HepG2 (cell line): ENCODE results near the gene IL18R1. TPM values are rescaled to one million over a fixed set of nuclear protein-coding genes. Genes with fewer than 3 reads are reported as not detected.

Source experiments
- ATAC-seq: fragments of 200-7000 bp; cut with Tn5 transposase; 3 replicates; pipeline ENCODE4 v1.9.1; 2020; ENCODE audit warnings: mild to moderate bottlenecking, moderate library complexity
- BruUV-seq: library from RNA; stranded (reverse); fragments of 400-500 nt; replicated peaks from 2 replicates; lab custom pipeline; 2021; lab: Mats Ljungman, UMichigan
- CTCF ChIA-PET: fragments of 300-600 bp; formaldehyde crosslinking; extraction: SDS; loops from one replicate; lab custom pipeline; 2021; ENCODE audit warnings: low total read pairs, inconsistent platforms, low intra/inter-chr PET ratio; lab: Yijun Ruan, JAX
- POLR2A ChIA-PET: fragments of 350-600 bp; sonication (Branson Sonifier 250); formaldehyde crosslinking; loops from one replicate; lab custom pipeline; 2020; ENCODE audit warnings: antibody characterized with exemption, inconsistent platforms; lab: Yijun Ruan, JAX
- DNase-seq: peaks from one replicate; pipeline ENCODE4 v3.0.0-alpha.2; 2015; ENCODE audit warnings: low spot score
- FAIRE-seq: peaks from 3 replicates; lab custom pipeline; 2011; peaks lifted over from hg19 to GRCh38; lab: Jason Lieb, UNC
- H2AFZ ChIP-seq: one replicate; pipeline ENCODE4 v1.6.1; 2011; ENCODE audit warnings: low read length, inconsistent platforms
- H3K27ac ChIP-seq: fragments of 300-600 bp; 3 replicates; pipeline ENCODE4 v1.8.0; 2011; ENCODE audit warnings: mixed run types, mild to moderate bottlenecking, mixed read lengths, low read length, inconsistent platforms; ENCODE audit not compliant: insufficient read depth; ENCODE audit errors: extremely low read length
- H3K27me3 ChIP-seq, 2 experiments: fragments of 200-600 bp in 1 of 2; 2 replicates in 1 of 2; 3 replicates in 1 of 2; pipeline versions ENCODE4 v1.6.0 to v1.8.0; 2011; ENCODE audit warnings: low read length in 2 of 2, mild to moderate bottlenecking in 2 of 2, moderate library complexity in 2 of 2, inconsistent platforms in 1 of 2; ENCODE audit not compliant: insufficient read depth in 2 of 2, control insufficient read depth in 1 of 2
- H3K36me3 ChIP-seq, 2 experiments: fragments of 200-600 bp in 1 of 2; replicated peaks in 1 of 2; 2 replicates in 1 of 2; 3 replicates in 1 of 2; pipeline versions ENCODE4 v1.5.1 to v1.8.0; 2011; ENCODE audit warnings: low read length in 2 of 2, inconsistent platforms in 1 of 2; ENCODE audit not compliant: insufficient read depth in 2 of 2, control insufficient read depth in 1 of 2
- H3K4me1 ChIP-seq: 2 replicates; pipeline ENCODE4 v1.5.1; 2012; ENCODE audit warnings: low read length, inconsistent platforms; ENCODE audit not compliant: insufficient read depth
- H3K4me2 ChIP-seq: 2 replicates; pipeline ENCODE4 v1.6.0; 2011; ENCODE audit warnings: low read depth, low read length, inconsistent platforms
- H3K4me3 ChIP-seq, 3 experiments: fragments of 200-600 bp in 1 of 3; sonication (generic), shearing (Covaris generic) in 1 of 3; replicated peaks in 1 of 3; 2 replicates each; pipeline ENCODE4 v1.5.1; 2011 to 2016; ENCODE audit warnings: low read length in 3 of 3, inconsistent platforms in 2 of 3, low read depth in 2 of 3, mild to moderate bottlenecking in 2 of 3, control low read depth in 1 of 3, mixed read lengths in 1 of 3; ENCODE audit not compliant: insufficient read depth in 1 of 3
- H3K79me2 ChIP-seq: one replicate; pipeline ENCODE4 v1.6.1; 2011; ENCODE audit warnings: low read length, inconsistent platforms; ENCODE audit not compliant: insufficient read depth
- H3K9ac ChIP-seq: 2 replicates; pipeline ENCODE4 v1.6.0; 2011; ENCODE audit warnings: mild to moderate bottlenecking, low read depth, low read length, inconsistent platforms; ENCODE audit not compliant: insufficient read depth
- H3K9me3 ChIP-seq: 2 replicates; pipeline ENCODE4 v1.5.1; 2012; ENCODE audit warnings: mild to moderate bottlenecking, low read length
- H4K20me1 ChIP-seq: 2 replicates; pipeline ENCODE4 v1.6.0; 2011; ENCODE audit warnings: inconsistent platforms, mild to moderate bottlenecking, low read length, moderate library complexity; ENCODE audit not compliant: insufficient read depth
- E2F5 ChIP-seq: sonication (generic); formaldehyde crosslinking; conservative IDR thresholded peaks from 2 replicates; pipeline ENCODE4 v1.4.0; 2020; ENCODE audit warnings: missing genetic modification reagents
- ISX ChIP-seq: sonication (generic); formaldehyde crosslinking; conservative IDR thresholded peaks from 2 replicates; pipeline ENCODE4 v1.5.0; 2020; ENCODE audit warnings: missing genetic modification reagents
- MYNN ChIP-seq: sonication (generic); formaldehyde crosslinking; IDR thresholded peaks from 2 replicates; pipeline ENCODE4 v1.4.0; 2020; ENCODE audit warnings: mild to moderate bottlenecking, low read depth, missing genetic modification reagents
- NR2F2 ChIP-seq: IDR thresholded peaks from 2 replicates; pipeline ENCODE4 v1.6.1; 2012; ENCODE audit warnings: low read depth, inconsistent platforms, borderline replicate concordance
- RBM22 ChIP-seq: fragments of 200-400 bp; formaldehyde crosslinking; optimal IDR thresholded peaks from 2 replicates; pipeline ENCODE3; 2017; ENCODE audit warnings: mild to moderate bottlenecking, low read length, moderate library complexity
- TFDP1 ChIP-seq: IDR thresholded peaks from 2 replicates; pipeline ENCODE4 v1.6.1; 2016; ENCODE audit warnings: missing compliant biosample characterization, missing genetic modification reagents, borderline replicate concordance
- TRAFD1 ChIP-seq: sonication (generic); formaldehyde crosslinking; IDR thresholded peaks from 2 replicates; pipeline ENCODE4 v1.5.1; 2020; ENCODE audit warnings: missing genetic modification reagents, mild to moderate bottlenecking, borderline replicate concordance
- U2AF1 ChIP-seq: fragments of 200-400 bp; formaldehyde crosslinking; optimal IDR thresholded peaks from 2 replicates; pipeline ENCODE3; 2017; ENCODE audit warnings: mild to moderate bottlenecking, low read depth, low read length
- ZEB1 ChIP-seq: IDR thresholded peaks from 2 replicates; pipeline ENCODE4 v1.6.1; 2012; ENCODE audit warnings: mild to moderate bottlenecking, low read depth, inconsistent platforms; ENCODE audit not compliant: insufficient replicate concordance
- ZIK1 ChIP-seq: sonication (generic); formaldehyde crosslinking; IDR thresholded peaks from 2 replicates; pipeline ENCODE4 v1.5.0; 2020; ENCODE audit warnings: mild to moderate bottlenecking, low read depth, missing genetic modification reagents, borderline replicate concordance
- ZNF235 ChIP-seq: sonication (generic); formaldehyde crosslinking; IDR thresholded peaks from 2 replicates; pipeline ENCODE4 v1.8.1; 2023; ENCODE audit warnings: mild to moderate bottlenecking, missing genetic modification reagents, borderline replicate concordance
- ZNF629 ChIP-seq: sonication (generic); formaldehyde crosslinking; conservative IDR thresholded peaks from 2 replicates; pipeline ENCODE4 v1.5.0; 2020; ENCODE audit warnings: missing genetic modification reagents
- ZNF772 ChIP-seq: sonication (generic); formaldehyde crosslinking; IDR thresholded peaks from 2 replicates; pipeline ENCODE4 v1.5.0; 2020; ENCODE audit warnings: mild to moderate bottlenecking, missing genetic modification reagents
- ZNF777 ChIP-seq: sonication (generic); formaldehyde crosslinking; IDR thresholded peaks from 2 replicates; pipeline ENCODE4 v1.4.0; 2020; ENCODE audit warnings: missing genetic modification reagents
- ZSCAN21 ChIP-seq: sonication (generic); formaldehyde crosslinking; IDR thresholded peaks from 2 replicates; pipeline ENCODE4 v1.8.0; 2022; ENCODE audit warnings: mild to moderate bottlenecking, missing genetic modification reagents, moderate library complexity, borderline replicate concordance
- WGBS: methylation state at CpG from one replicate; pipeline ENCODE4 v1.1.6; 2017; ENCODE audit warnings: low lambda C conversion rate; 5-methylcytosine and 5-hydroxymethylcytosine counted together
- in situ Hi-C: cut with HindIII; loops from 2 replicates; pipeline ENCODE4 v1.10.0; 2017; ENCODE audit warnings: low pct_unique_long_range_greater_than_20kb; ENCODE audit not compliant: extremely low pct_ligation_motif_present
- intact Hi-C: fragments of 100-400 bp; cut with micrococcal nuclease; formaldehyde crosslinking; loops from one replicate; pipeline ENCODE4 v1.10.0; 2022; ENCODE audit not compliant: unreplicated experiment
- polyA plus RNA-seq, 8 experiments: library from polyadenylated mRNA; depleted of rRNA in 3 of 8; stranded (reverse) in 7 of 8; unstranded in 1 of 8; fragments of >200 nt; fragmentation: Illumina TruSeq in 4 of 8; extraction: Trizol in 4 of 8; gene quantifications; 2 replicates each; pipeline versions ENCODE4 v1.2.1 to v1.2.3, GENCODE V29; 2011 to 2016; ENCODE audit warnings: low read depth in 4 of 8, missing spikeins in 1 of 8, mixed read lengths in 1 of 8; ENCODE audit not compliant: insufficient read depth in 1 of 8
- total RNA-seq, 5 experiments: library from RNA; depleted of rRNA; stranded (reverse); fragments of >200 nt; fragmentation: Illumina TruSeq; extraction: Trizol; gene quantifications; 2 replicates each; pipeline ENCODE4 v1.2.3, GENCODE V29; 2016; ENCODE audit warnings: low read depth in 1 of 5

Gene IL18R1
- total and polyA plus RNA-seq, 2 of the 13 experiments (the other 11 are each of a cell fraction or from before 2014, with no cell fraction given) = 0.01 to 0.04 TPM

GRCh38 chr2:102335871-102336366, 19.7 kb upstream of the IL18R1 start:
- Histone ChIP-seq H4K20me1 (no peaks in the 10 kb centered on the region), H3K27me3 (peaks cover 0 to 12% of the 10 kb centered on the region in 2 experiments; a peak in 1 of 5 replicates), H2AFZ (no peak overlapping the region), H3K79me2 (no peaks in the 10 kb centered on the region), H3K4me1 (no peaks in the 10 kb centered on the region), H3K4me3 (no peak overlapping the region), H3K27ac (no peak overlapping the region), H3K4me2 (no peak overlapping the region), H3K9ac (no peak overlapping the region), H3K36me3 (no peaks in the 10 kb centered on the region), H3K9me3 (no peaks in the 10 kb centered on the region)
- in situ Hi-C loops (no loop called here), intact Hi-C loops (no loop called here)
- BruUV-seq = no TSS peak
- TF ChIP-seq ZNF629 (CRISPR knock-in tag) (peak; percentile 47), ZEB1 (no peak)
- 25% methylated on average over 8 of the region's 8 CpGs for WGBS
- no peak for DNase-seq
- no peak for ATAC-seq
- POLR2A ChIA-PET = no interaction called here
- FAIRE-seq = no peak
- CTCF ChIA-PET = no interaction called here

- in situ Hi-C loops (no loop called here), intact Hi-C loops (no loop called here)
- no peaks in the 10 kb centered on the region for H3K79me2 ChIP-seq
- FAIRE-seq (no peak), DNase-seq (no peak), ATAC-seq (no peak)
- no peak overlapping the region for H3K27ac ChIP-seq
- H3K4me2 ChIP-seq = no peak overlapping the region
- no peaks in the 10 kb centered on the region for H3K9me3 ChIP-seq
- no TSS peak for BruUV-seq
- H3K4me3 ChIP-seq = no peak overlapping the region
- H2AFZ ChIP-seq = no peak overlapping the region
- H3K9ac ChIP-seq = no peak overlapping the region
- H4K20me1 ChIP-seq = no peaks in the 10 kb centered on the region
- H3K36me3 ChIP-seq = no peaks in the 10 kb centered on the region
- no peaks in the 10 kb centered on the region for H3K4me1 ChIP-seq
- 51% methylated on average over 3 of the region's 3 CpGs for WGBS
- peaks cover 0 to 14% of the 10 kb centered on the region in 2 experiments; a peak in 1 of 5 replicates for H3K27me3 ChIP-seq
- CTCF ChIA-PET = no interaction called here
- POLR2A ChIA-PET = no interaction called here
- no peak for TF ChIP-seq MYNN (CRISPR knock-in tag)
- no peak for TF ChIP-seq ZNF777 (CRISPR knock-in tag)
- TF ChIP-seq RBM22 = no peak
- TF ChIP-seq TFDP1 (CRISPR knock-in tag) = no peak
- no peak for TF ChIP-seq NR2F2
- no peak for TF ChIP-seq TRAFD1
- TF ChIP-seq ZNF772 (CRISPR knock-in tag) = no peak
- TF ChIP-seq ZSCAN21 (CRISPR knock-in tag) = no peak
- no peak for TF ChIP-seq E2F5 (CRISPR knock-in tag)
- no peak for TF ChIP-seq ZNF235
- no peak for TF ChIP-seq ZIK1 (CRISPR knock-in tag)
- TF ChIP-seq U2AF1 = no peak
- no peak for TF ChIP-seq ISX (CRISPR knock-in tag)
These were observed 19.1 kb upstream of the IL18R1 start for GRCh38 chr2:102336502-102336945.
